Measurements from ENCODE around the gene CBS. TPM values are rescaled to one million over a fixed set of nuclear protein-coding genes. Genes with fewer than 3 reads are reported as not detected.
"Not testable (repeated sequence)": the region's sequence is repeated elsewhere in the genome, so short reads cannot be mapped to it uniquely, and the experiment has no call there.

The CBS gene
- total RNA-seq, result 2.7 and 3.3 TPM in 2 replicates

- not testable (repeated sequence) for DNase-seq (ENCODE audit: low read depth in 2 of 2)
Measured at GRCh38 chr21:43075170-43076022, at the start of gene CBS. CBS (minus strand) TSS chr21:43075835; CDS start chr21:43072193, 3,642 bp downstream.

- not testable (repeated sequence) for DNase-seq (ENCODE audit: low read depth in 2 of 2)
Measured at GRCh38 chr21:43115956-43116355, 40.3 kb upstream of the CBS start.

- not testable (repeated sequence) for DNase-seq (ENCODE audit: low read depth in 2 of 2)
Measured at GRCh38 chr21:43114483-43114882, 38.8 kb upstream of the CBS start.

GRCh38 chr21:43109006-43109405 is 33.4 kb upstream of the CBS start:
- not testable (repeated sequence) for DNase-seq (ENCODE audit: low read depth in 2 of 2)

- DNase-seq (ENCODE audit: low read depth in 2 of 2), result not testable (repeated sequence)
Measured at GRCh38 chr21:43108177-43108576, 32.5 kb upstream of the CBS start.

GRCh38 chr21:43107794-43108137 is 32.1 kb upstream of the CBS start:
- DNase-seq (ENCODE audit: low read depth in 2 of 2), result not testable (repeated sequence)

GRCh38 chr21:43106965-43107793 is 31.5 kb upstream of the CBS start, which contains the start of gene U2AF1:
U2AF1 (minus strand) TSS chr21:43107570; CDS start chr21:43107494, 76 bp downstream.
- peak in 1 of 2 donors; percentile 7 for DNase-seq (ENCODE audit: low read depth in 2 of 2)

- not testable (repeated sequence) for DNase-seq (ENCODE audit: low read depth in 2 of 2)
Measured at GRCh38 chr21:43104642-43105041, 29.0 kb upstream of the CBS start.

GRCh38 chr21:43102281-43102680 is 26.6 kb upstream of the CBS start:
- not testable (repeated sequence) for DNase-seq (ENCODE audit: low read depth in 2 of 2)

- DNase-seq (ENCODE audit: low read depth in 2 of 2), result not testable (repeated sequence)
Measured at GRCh38 chr21:43101676-43102075, 26.0 kb upstream of the CBS start.

- not testable (repeated sequence) for DNase-seq (ENCODE audit: low read depth in 2 of 2)
Measured at GRCh38 chr21:43101000-43101399, 25.4 kb upstream of the CBS start.

GRCh38 chr21:43091979-43092614 is 16.5 kb upstream of the CBS start:
- DNase-seq (ENCODE audit: low read depth in 2 of 2), result not testable (repeated sequence)

GRCh38 chr21:43090947-43091346 is 15.3 kb upstream of the CBS start:
- DNase-seq (ENCODE audit: low read depth in 2 of 2), result not testable (repeated sequence)

- DNase-seq (ENCODE audit: low read depth in 2 of 2), result not testable (repeated sequence)
Measured at GRCh38 chr21:43089463-43089862, 13.8 kb upstream of the CBS start.

GRCh38 chr21:43082587-43083300 is 7.1 kb upstream of the CBS start:
- DNase-seq (ENCODE audit: low read depth in 2 of 2), result not testable (repeated sequence)

- DNase-seq (ENCODE audit: low read depth in 2 of 2), result not testable (repeated sequence)
Measured at GRCh38 chr21:43076643-43077042, 1.0 kb upstream of the CBS start.

- DNase-seq (ENCODE audit: low read depth in 2 of 2), result not testable (repeated sequence)
Measured at GRCh38 chr21:43076023-43076637, 495 bp upstream of the CBS start.

GRCh38 chr21:43074401-43075169 is 1.1 kb downstream of the CBS start:
- DNase-seq (ENCODE audit: low read depth in 2 of 2), result not testable (repeated sequence)

- DNase-seq (ENCODE audit: low read depth in 2 of 2), result not testable (repeated sequence)
Measured at GRCh38 chr21:43072742-43073141, 2.9 kb downstream of the CBS start.

GRCh38 chr21:43069682-43070081 is 6.0 kb downstream of the CBS start:
- not testable (repeated sequence) for DNase-seq (ENCODE audit: low read depth in 2 of 2)
